Stomach (tissue), 4 donors: ENCODE measurements around the gene IFRD2.
"Not testable (repeated sequence)": the region's sequence is repeated elsewhere in the genome, so short reads cannot be mapped to it uniquely, and the experiment has no call there.

Experiments used
- POLR2AphosphoS5 ChIP-seq, 3 donors: sonication (generic); formaldehyde crosslinking; IDR thresholded peaks; one replicate each; pipeline ENCODE4 v1.6.1; 2016; ENCODE audit warnings: antibody characterized with exemption in 3 of 3
- TF ChIP-seq, protein P1 (sequence below), 7 experiments: fragments of 450-650 bp in 4 of 7; fragments of 200-600 bp in 3 of 7; sonication (generic) in 3 of 7; IDR thresholded peaks; one replicate each; pipeline ENCODE4 v1.5.1; 2016 to 2019; ENCODE audit warnings: antibody characterized with exemption in 7 of 7, control low read depth in 2 of 7, mild to moderate bottlenecking in 1 of 7

DNA sequence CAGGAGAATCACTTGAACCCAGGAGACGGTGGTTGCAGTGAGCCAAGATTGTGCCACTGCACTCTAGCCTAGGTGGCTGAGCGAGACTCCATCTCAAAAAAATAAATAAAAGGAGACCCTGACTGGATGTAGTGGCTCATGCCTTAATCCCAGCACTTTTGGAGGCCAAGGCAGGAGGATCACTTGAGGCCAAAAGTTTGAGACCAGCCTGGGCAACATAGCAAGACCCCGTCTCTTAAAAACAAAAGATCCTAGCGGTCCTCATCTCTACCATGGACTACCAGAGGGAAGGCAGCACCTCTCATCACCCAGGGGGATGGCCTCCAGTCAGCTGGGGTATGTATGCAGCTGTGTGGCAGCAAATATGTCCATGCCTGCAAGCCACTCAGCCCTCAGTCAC lies 30.0 kb downstream of the IFRD2 start:
- TF ChIP-seq, protein P1, sequence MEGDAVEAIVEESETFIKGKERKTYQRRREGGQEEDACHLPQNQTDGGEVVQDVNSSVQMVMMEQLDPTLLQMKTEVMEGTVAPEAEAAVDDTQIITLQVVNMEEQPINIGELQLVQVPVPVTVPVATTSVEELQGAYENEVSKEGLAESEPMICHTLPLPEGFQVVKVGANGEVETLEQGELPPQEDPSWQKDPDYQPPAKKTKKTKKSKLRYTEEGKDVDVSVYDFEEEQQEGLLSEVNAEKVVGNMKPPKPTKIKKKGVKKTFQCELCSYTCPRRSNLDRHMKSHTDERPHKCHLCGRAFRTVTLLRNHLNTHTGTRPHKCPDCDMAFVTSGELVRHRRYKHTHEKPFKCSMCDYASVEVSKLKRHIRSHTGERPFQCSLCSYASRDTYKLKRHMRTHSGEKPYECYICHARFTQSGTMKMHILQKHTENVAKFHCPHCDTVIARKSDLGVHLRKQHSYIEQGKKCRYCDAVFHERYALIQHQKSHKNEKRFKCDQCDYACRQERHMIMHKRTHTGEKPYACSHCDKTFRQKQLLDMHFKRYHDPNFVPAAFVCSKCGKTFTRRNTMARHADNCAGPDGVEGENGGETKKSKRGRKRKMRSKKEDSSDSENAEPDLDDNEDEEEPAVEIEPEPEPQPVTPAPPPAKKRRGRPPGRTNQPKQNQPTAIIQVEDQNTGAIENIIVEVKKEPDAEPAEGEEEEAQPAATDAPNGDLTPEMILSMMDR (IDR thresholded peaks at IDR 0.05) = not testable (repeated sequence)
- not testable (repeated sequence) for TF ChIP-seq POLR2AphosphoS5 (IDR thresholded peaks at IDR 0.05)
